Measurements from ENCODE around the gene MYL12A. TPM values are rescaled to one million over a fixed set of nuclear protein-coding genes. Genes with fewer than 3 reads are reported as not detected.

The MYL12A gene
- total and polyA plus RNA-seq, 2 of the 8 experiments (the other 6 are each of a cell fraction or from before 2014, with no cell fraction given), result 188 to 247 TPM

DNA sequence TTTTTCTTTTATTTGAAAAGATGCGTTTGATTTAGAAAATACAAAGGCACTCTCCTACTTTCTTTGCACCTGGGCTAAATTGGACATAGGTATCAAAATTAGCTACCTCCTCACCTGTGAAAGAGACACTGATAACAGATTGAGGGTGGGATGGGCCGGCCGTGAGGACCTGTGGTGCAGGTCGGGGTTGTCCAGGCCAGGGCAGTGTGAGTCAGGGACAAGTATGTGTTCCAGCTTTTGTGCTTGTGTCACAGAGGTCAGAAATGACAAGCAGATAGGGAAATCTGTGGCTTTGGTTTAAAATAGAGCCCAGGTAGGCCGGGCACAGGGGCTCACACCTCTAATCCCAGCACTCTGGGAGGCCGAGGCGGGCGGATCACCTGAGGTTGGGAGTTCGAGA is 36.9 kb downstream of the MYL12A start:
- no peak overlapping the region for H4K91ac ChIP-seq (replicated peaks; ENCODE audit: insufficient read length, low read length)
- no peak overlapping the region for H3K9ac ChIP-seq (replicated peaks in 1 of 4; ENCODE audit: extremely low read depth in 1 of 4, low read depth in 3 of 4, low read length in 3 of 4)
- no peak overlapping the region for H3K27ac ChIP-seq (ENCODE audit: low read depth, low read length)
- H3K4me2 ChIP-seq (ENCODE audit: insufficient read depth in 1 of 2, low read depth in 2 of 2, low read length in 2 of 2), result no peak overlapping the region
- H3K23ac ChIP-seq (ENCODE audit: insufficient read length), result no peak overlapping the region
- ChIA-PET POLR2A (ENCODE audit: partially characterized antibody) (interaction anchor here (1.6 to 5.4 kb wide), 4 partner anchors 12 to 382 kb away, joined by 4 to 40 read pairs (median 8); no protein-coding TSS in a partner anchor), CTCF (ENCODE audit: partially characterized antibody) (interaction anchor here (0.5 to 3.5 kb wide), 10 partner anchors 11 to 710 kb away, joined by 3 to 31 read pairs (median 4); no protein-coding TSS in a partner anchor)
- no peak overlapping the region for H4K8ac ChIP-seq (ENCODE audit: extremely low read depth, insufficient read depth, low read length)
- H4K20me1 ChIP-seq (replicated peaks in 1 of 2; ENCODE audit: control insufficient read depth in 1 of 2, insufficient read depth in 2 of 2, low read length in 2 of 2), result no peaks in the 10 kb centered on the region
- no peaks in the 10 kb centered on the region for H3K79me2 ChIP-seq (ENCODE audit: control insufficient read depth in 1 of 2, insufficient read depth in 2 of 2, low read length in 2 of 2)
- H3K23me2 ChIP-seq (ENCODE audit: low read depth, low read length), result no peaks in the 10 kb centered on the region
- FAIRE-seq (no peak), DNase-seq (ENCODE audit: low read depth in 1 of 2, low spot score in 2 of 2) (no peak)
- no peaks in the 10 kb centered on the region for H3K36me3 ChIP-seq (ENCODE audit: control insufficient read depth in 2 of 4, insufficient read depth in 4 of 4, low read length in 3 of 4)
- no peak overlapping the region for H2AK5ac ChIP-seq (ENCODE audit: low read depth, low read length)
- H2BK5ac ChIP-seq (ENCODE audit: low read depth, low read length), result 0 out of 2 replicates have a peak overlapping the region, but pooled peaks have one; percentile 54
- H3K4me3 ChIP-seq (ENCODE audit: extremely low read depth in 1 of 4, insufficient read depth in 2 of 4, low read depth in 3 of 4, low read length in 4 of 4), result no peak overlapping the region
- no peak overlapping the region for H3K14ac ChIP-seq (ENCODE audit: insufficient read length)
- WGBS, 2 experiments (ENCODE audit: extremely low coverage in 1 of 2, insufficient coverage in 1 of 2, insufficient read length in 1 of 2, insufficient replicate concordance in 2 of 2, low coverage in 1 of 2, low lambda C conversion rate in 2 of 2, missing lambda C conversion rate in 1 of 2), result 90% methylated on average over 9 of the region's 9 CpGs; no CpG with 5 or more reads in 1 of the 2 experiments
- H2BK15ac ChIP-seq (ENCODE audit: low read length), result no peak overlapping the region
- H4K5ac ChIP-seq (ENCODE audit: insufficient read length, low read depth, low read length), result no peak overlapping the region
- no peak overlapping the region for H3K56ac ChIP-seq (replicated peaks; ENCODE audit: insufficient read length, low read depth, low read length)
- H2BK120ac ChIP-seq (replicated peaks; ENCODE audit: low read depth, low read length), result no peak overlapping the region
- no peaks in the 10 kb centered on the region for H3K79me1 ChIP-seq (ENCODE audit: low read depth, low read length)
- peaks cover 0 to 2% (median under 1%) of the 10 kb centered on the region in 4 experiments; a peak in 3 of 7 replicates for H3K4me1 ChIP-seq (replicated peaks in 1 of 4; ENCODE audit: control insufficient read depth in 3 of 4, insufficient read depth in 4 of 4, low read length in 3 of 4)
- 0 out of 4 replicates have a peak, but pooled peaks cover 2 to 3% of the 10 kb centered on the region in 2 experiments for H3K9me3 ChIP-seq (ENCODE audit: insufficient read depth in 2 of 2, low read depth in 1 of 2, low read length in 1 of 2)
- TF ChIP-seq GABPA (IDR thresholded peaks at IDR 0.05; ENCODE audit: borderline replicate concordance, insufficient read depth, low read length) (no peak), CHD1 (IDR thresholded peaks at IDR 0.05; ENCODE audit: low read depth, low read length) (no peak), TEAD4 (IDR thresholded peaks at IDR 0.05; ENCODE audit: low read depth, low read length) (no peak), JUN (IDR thresholded peaks at IDR 0.05; ENCODE audit: low read depth, low read length) (no peak)
- H3K27me3 ChIP-seq (replicated peaks in 1 of 4; ENCODE audit: control insufficient read depth in 3 of 4, extremely low read depth in 1 of 4, insufficient read depth in 3 of 4, low read length in 3 of 4), result no peaks in the 10 kb centered on the region
- no peak overlapping the region for H2AFZ ChIP-seq (ENCODE audit: low read length)
- H3K4ac ChIP-seq (replicated peaks; ENCODE audit: insufficient read length, low read depth, low read length), result no peak overlapping the region
- no peak overlapping the region for H2BK20ac ChIP-seq (ENCODE audit: low read length)
- H2BK12ac ChIP-seq (ENCODE audit: low read depth, low read length), result no peak overlapping the region
- no peak overlapping the region for H3K18ac ChIP-seq (ENCODE audit: extremely low read depth, low read length)
